H1 (cell line): ENCODE results near the gene SYT6. TPM values are rescaled to one million over a fixed set of nuclear protein-coding genes. Genes with fewer than 3 reads are reported as not detected.
A peak's percentile ranks its signal among the peaks of the same experiment; 100 is the strongest.

Experiments used
- CTCF ChIA-PET: fragments of 300-600 bp; sonication (Branson Sonifier 250); formaldehyde crosslinking; loops from one replicate; lab custom pipeline; 2021; ENCODE audit not compliant: partially characterized antibody; lab: Charles Lee
- POLR2A ChIA-PET: fragments of 300-600 bp; sonication (Branson Sonifier 250); formaldehyde crosslinking; loops from one replicate; lab custom pipeline; 2021; ENCODE audit warnings: inconsistent platforms; ENCODE audit not compliant: partially characterized antibody; lab: Charles Lee
- DNase-seq, 2 experiments: peaks; one replicate each; pipeline versions ENCODE4 v3.0.0 to v3.0.0-alpha.2; 2010 to 2022; ENCODE audit warnings: low spot score in 2 of 2, low read depth in 1 of 2, mixed read lengths in 1 of 2
- FAIRE-seq: peaks from 2 replicates; lab custom pipeline; 2011; peaks lifted over from hg19 to GRCh38; lab: Jason Lieb, UNC
- H2AFZ ChIP-seq: 2 replicates; pipeline ENCODE4 v1.8.1; 2012; ENCODE audit warnings: low read length, inconsistent platforms
- H2AK5ac ChIP-seq: 2 replicates; pipeline ENCODE4 v1.6.1; 2013; ENCODE audit warnings: low read depth, low read length
- H2BK120ac ChIP-seq: replicated peaks from 2 replicates; pipeline ENCODE3; 2013; ENCODE audit warnings: low read depth, low read length, inconsistent platforms
- H2BK12ac ChIP-seq: 2 replicates; pipeline ENCODE4 v1.6.1; 2013; ENCODE audit warnings: low read depth, low read length
- H2BK15ac ChIP-seq: 2 replicates; pipeline ENCODE4 v1.6.1; 2013; ENCODE audit warnings: low read length
- H2BK20ac ChIP-seq: 2 replicates; pipeline ENCODE4 v1.6.1; 2013; ENCODE audit warnings: low read length
- H2BK5ac ChIP-seq: 2 replicates; pipeline ENCODE4 v1.6.1; 2013; ENCODE audit warnings: low read depth, low read length
- H3K14ac ChIP-seq: 2 replicates; pipeline ENCODE4 v1.6.1; 2013; ENCODE audit warnings: inconsistent platforms; ENCODE audit not compliant: insufficient read length
- H3K18ac ChIP-seq: 2 replicates; pipeline ENCODE4 v1.6.1; 2013; ENCODE audit warnings: low read length; ENCODE audit errors: extremely low read depth
- H3K23ac ChIP-seq: 2 replicates; pipeline ENCODE4 v1.6.1; 2013; ENCODE audit warnings: inconsistent platforms; ENCODE audit not compliant: insufficient read length
- H3K23me2 ChIP-seq: 2 replicates; pipeline ENCODE4 v1.6.1; 2013; ENCODE audit warnings: low read depth, low read length
- H3K27ac ChIP-seq: 2 replicates; pipeline ENCODE4 v1.6.1; 2011; ENCODE audit warnings: low read depth, low read length, inconsistent platforms
- H3K27me3 ChIP-seq, 4 experiments: replicated peaks in 1 of 4; 1 replicate in 1 of 4; 2 replicates in 3 of 4; pipeline versions ENCODE4 v1.6.1 to v1.8.1; 2011 to 2013; ENCODE audit warnings: low read length in 3 of 4, mild to moderate bottlenecking in 3 of 4, inconsistent platforms in 2 of 4, mixed read lengths in 2 of 4, moderate library complexity in 1 of 4; ENCODE audit not compliant: control insufficient read depth in 3 of 4, insufficient read depth in 3 of 4; ENCODE audit errors: extremely low read depth in 1 of 4
- H3K36me3 ChIP-seq, 4 experiments: 2 replicates each; pipeline versions ENCODE4 v1.6.1 to v1.8.1; 2011 to 2013; ENCODE audit warnings: mild to moderate bottlenecking in 4 of 4, low read length in 3 of 4, moderate library complexity in 2 of 4, control low read depth in 1 of 4, inconsistent platforms in 1 of 4; ENCODE audit not compliant: insufficient read depth in 4 of 4, control insufficient read depth in 2 of 4
- H3K4ac ChIP-seq: replicated peaks from 2 replicates; pipeline ENCODE3; 2013; ENCODE audit warnings: low read length, low read depth, mixed read lengths, inconsistent platforms; ENCODE audit not compliant: insufficient read length
- H3K4me1 ChIP-seq, 4 experiments: replicated peaks in 1 of 4; 1 replicate in 1 of 4; 2 replicates in 3 of 4; pipeline versions ENCODE4 v1.6.1 to v1.8.1; 2011 to 2013; ENCODE audit warnings: low read length in 3 of 4, inconsistent platforms in 2 of 4, mixed read lengths in 1 of 4; ENCODE audit not compliant: insufficient read depth in 4 of 4, control insufficient read depth in 3 of 4
- H3K4me2 ChIP-seq, 2 experiments: 2 replicates each; pipeline versions ENCODE4 v1.6.1 to v1.8.1; 2011 to 2013; ENCODE audit warnings: low read depth in 2 of 2, low read length in 2 of 2, control low read depth in 1 of 2, inconsistent platforms in 1 of 2, mild to moderate bottlenecking in 1 of 2; ENCODE audit not compliant: insufficient read depth in 1 of 2
- H3K4me3 ChIP-seq, 4 experiments: fragments of 200-600, 300-600 bp in 1 of 4; sonication (generic), shearing (Covaris generic), sonication (Bioruptor Twin) in 1 of 4; 2 replicates each; pipeline versions ENCODE4 v1.5.1 to v1.8.1; 2011 to 2016; ENCODE audit warnings: low read length in 4 of 4, low read depth in 3 of 4, control low read depth in 2 of 4, inconsistent platforms in 2 of 4, mild to moderate bottlenecking in 2 of 4, mixed read lengths in 1 of 4, moderate library complexity in 1 of 4; ENCODE audit not compliant: insufficient read depth in 2 of 4; ENCODE audit errors: extremely low read depth in 1 of 4
- H3K56ac ChIP-seq: replicated peaks from 2 replicates; pipeline ENCODE3; 2013; ENCODE audit warnings: low read depth, mild to moderate bottlenecking, mixed read lengths, low read length, inconsistent platforms; ENCODE audit not compliant: insufficient read length
- H3K79me1 ChIP-seq: 2 replicates; pipeline ENCODE4 v1.6.1; 2013; ENCODE audit warnings: low read depth, low read length, control low read depth
- H3K79me2 ChIP-seq, 2 experiments: 2 replicates each; pipeline versions ENCODE4 v1.6.1 to v1.8.1; 2012 to 2013; ENCODE audit warnings: low read length in 2 of 2, mild to moderate bottlenecking in 2 of 2, inconsistent platforms in 1 of 2; ENCODE audit not compliant: insufficient read depth in 2 of 2, control insufficient read depth in 1 of 2
- H3K9ac ChIP-seq, 4 experiments: replicated peaks in 1 of 4; 1 replicate in 1 of 4; 2 replicates in 3 of 4; pipeline versions ENCODE4 v1.6.1 to v1.8.1; 2011 to 2013; ENCODE audit warnings: low read depth in 3 of 4, low read length in 3 of 4, control low read depth in 2 of 4, mild to moderate bottlenecking in 2 of 4, moderate library complexity in 2 of 4, inconsistent platforms in 1 of 4; ENCODE audit errors: extremely low read depth in 1 of 4
- H3K9me3 ChIP-seq, 2 experiments: 2 replicates each; pipeline versions ENCODE4 v1.6.1 to v1.8.1; 2012 to 2013; ENCODE audit warnings: mild to moderate bottlenecking in 2 of 2, moderate library complexity in 2 of 2, control low read depth in 1 of 2, inconsistent platforms in 1 of 2, low read depth in 1 of 2, low read length in 1 of 2, mixed read lengths in 1 of 2; ENCODE audit not compliant: insufficient read depth in 2 of 2
- H4K20me1 ChIP-seq, 2 experiments: replicated peaks in 1 of 2; 2 replicates each; pipeline versions ENCODE3 to v1.8.1; 2011 to 2013; ENCODE audit warnings: inconsistent platforms in 2 of 2, low read length in 2 of 2, mild to moderate bottlenecking in 1 of 2; ENCODE audit not compliant: insufficient read depth in 2 of 2, control insufficient read depth in 1 of 2
- H4K5ac ChIP-seq: 2 replicates; pipeline ENCODE4 v1.6.1; 2013; ENCODE audit warnings: low read length, low read depth, mixed read lengths, inconsistent platforms; ENCODE audit not compliant: insufficient read length
- H4K8ac ChIP-seq: 2 replicates; pipeline ENCODE4 v1.8.0; 2013; ENCODE audit warnings: mild to moderate bottlenecking, moderate library complexity, low read length, inconsistent platforms; ENCODE audit not compliant: insufficient read depth; ENCODE audit errors: extremely low read depth
- H4K91ac ChIP-seq: replicated peaks from 2 replicates; pipeline ENCODE3; 2013; ENCODE audit warnings: low read length, mixed read lengths, inconsistent platforms; ENCODE audit not compliant: insufficient read length
- CEBPB ChIP-seq: IDR thresholded peaks from 2 replicates; pipeline ENCODE4 v1.6.1; 2012; ENCODE audit warnings: low read depth, low read length
- EP300 ChIP-seq, 2 experiments: IDR thresholded peaks; 1 replicate in 1 of 2; 2 replicates in 1 of 2; pipeline ENCODE4 v1.6.1; 2011 to 2012; ENCODE audit warnings: low read depth in 2 of 2, low read length in 2 of 2, mild to moderate bottlenecking in 2 of 2, borderline replicate concordance in 1 of 2, inconsistent platforms in 1 of 2, moderate library complexity in 1 of 2
- GABPA ChIP-seq: IDR thresholded peaks from 2 replicates; pipeline ENCODE4 v1.6.1; 2011; ENCODE audit warnings: mild to moderate bottlenecking, low read length, moderate library complexity, borderline replicate concordance; ENCODE audit not compliant: insufficient read depth
- GTF2F1 ChIP-seq: IDR thresholded peaks from 2 replicates; pipeline ENCODE4 v1.6.1; 2012; ENCODE audit warnings: low read depth, low read length, improper control_type of control experiment, borderline replicate concordance
- JUND ChIP-seq: IDR thresholded peaks from 2 replicates; pipeline ENCODE4 v1.6.1; 2011; ENCODE audit warnings: mild to moderate bottlenecking, improper control_type of control experiment, low read length
- MAFK ChIP-seq: IDR thresholded peaks from 2 replicates; pipeline ENCODE4 v1.6.1; 2012; ENCODE audit warnings: low read depth, mild to moderate bottlenecking, improper control_type of control experiment, low read length
- NRF1 ChIP-seq: IDR thresholded peaks from 2 replicates; pipeline ENCODE4 v1.6.1; 2011; ENCODE audit warnings: mild to moderate bottlenecking, low read depth, low read length, improper control_type of control experiment
- POLR2A ChIP-seq, 2 experiments: IDR thresholded peaks; 1 replicate in 1 of 2; 2 replicates in 1 of 2; pipeline ENCODE4 v1.6.1; 2011; ENCODE audit warnings: low read depth in 2 of 2, low read length in 2 of 2, mild to moderate bottlenecking in 2 of 2; ENCODE audit errors: control extremely low read depth in 1 of 2
- POLR2AphosphoS5 ChIP-seq: IDR thresholded peaks from 2 replicates; pipeline ENCODE4 v1.6.1; 2011; ENCODE audit warnings: low read depth, low read length
- RNF2 ChIP-seq: fragments of 200-900, 300-1000 bp; sonication (generic); IDR thresholded peaks from 2 replicates; pipeline ENCODE4 v1.7.1; 2016; ENCODE audit warnings: borderline replicate concordance, low read depth, mild to moderate bottlenecking, antibody characterized with exemption, low read length; ENCODE audit not compliant: poor library complexity, severe bottlenecking; ENCODE audit errors: missing control alignments
- SP4 ChIP-seq: IDR thresholded peaks from 2 replicates; pipeline ENCODE4 v1.6.1; 2012; ENCODE audit warnings: low read length, inconsistent platforms
- ZNF274 ChIP-seq: IDR thresholded peaks from 2 replicates; pipeline ENCODE4 v1.7.0; 2012; ENCODE audit warnings: low read length, borderline replicate concordance; ENCODE audit errors: extremely low read depth
- WGBS, 2 experiments: shearing (Covaris generic) in 1 of 2; methylation state at CpG; one replicate each; pipeline versions ENCODE4 v1.1.6 to v1.1.7; 2013 to 2015; ENCODE audit warnings: low lambda C conversion rate in 2 of 2, mixed read lengths in 2 of 2, inconsistent platforms in 1 of 2, low coverage in 1 of 2, missing lambda C conversion rate in 1 of 2; ENCODE audit not compliant: insufficient replicate concordance in 2 of 2, insufficient coverage in 1 of 2, insufficient read length in 1 of 2; ENCODE audit errors: extremely low coverage in 1 of 2, missing lambda C conversion rate in 1 of 2; 5-methylcytosine and 5-hydroxymethylcytosine counted together
- polyA plus RNA-seq, 7 experiments: library from polyadenylated mRNA; depleted of rRNA in 3 of 7; stranded (reverse) in 5 of 7; unstranded in 2 of 7; fragments of >200 nt in 5 of 7; fragments of 200-250 nt in 2 of 7; gene quantifications; 1 replicate in 5 of 7; 2 replicates in 1 of 7; 4 replicates in 1 of 7; pipeline versions ENCODE4 v1.2.1 to v1.2.3, GENCODE V29; 2011 to 2013; ENCODE audit warnings: missing spikeins in 2 of 7, mixed read lengths in 2 of 7
- total RNA-seq: library from RNA; stranded (reverse); fragmentation: NEBNext Ultra II Directional; extraction: Animal tissue kit (Norgen Biotek cat#: 25700); gene quantifications from 2 replicates; pipeline ENCODE4 v1.2.1, GENCODE V29; 2021

The SYT6 gene
- total and polyA plus RNA-seq, 2 of the 8 experiments (the other 6 are each of a cell fraction or from before 2014, with no cell fraction given) = 33.7 to 83.5 TPM

DNA sequence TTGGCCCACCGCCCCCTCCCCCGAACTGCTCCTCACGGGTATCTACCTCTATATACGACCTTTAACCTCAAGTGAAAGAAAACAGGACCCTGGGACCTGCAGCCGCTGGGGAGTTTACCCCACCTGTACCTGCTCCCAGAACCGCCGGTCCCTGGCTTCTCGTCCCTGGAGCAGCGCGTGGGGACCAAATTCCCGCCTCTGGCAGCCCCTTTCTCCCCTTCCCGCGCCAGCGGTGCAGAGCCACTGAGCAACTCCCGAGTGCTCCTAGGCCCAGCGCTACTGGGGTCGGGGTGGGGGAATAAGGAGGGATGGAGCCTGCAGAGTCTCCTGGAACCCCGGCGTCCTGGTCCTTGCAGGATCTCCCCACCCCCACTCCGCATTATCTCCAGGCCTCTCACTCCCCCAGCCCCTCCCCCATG is 1.6 kb downstream of the SYT6 start:
- no peak overlapping the region for H3K27ac ChIP-seq
- CTCF ChIA-PET = interaction anchor here (0.9 to 2.0 kb wide), 8 partner anchors 13 to 195 kb away, joined by 3 to 9 read pairs (median 4); no protein-coding TSS in a partner anchor
- POLR2A ChIA-PET = interaction anchor here (0.8 to 2.2 kb wide), 6 partner anchors 14 to 173 kb away, joined by 3 to 6 read pairs (median 4); partner anchors contain the start of gene OLFML3
- TF ChIP-seq CEBPB (no peak), GABPA (no peak), GTF2F1 (no peak), POLR2A (IDR thresholded peaks at IDR 0.05; ENCODE audit: control extremely low read depth in 1 of 2, low read depth in 2 of 2, low read length in 2 of 2) (0 out of 3 replicates have a peak, but pooled peaks of 1 of the 2 experiments have one; percentile 4), EP300 (IDR thresholded peaks at IDR 0.05; ENCODE audit: borderline replicate concordance in 1 of 2, low read depth in 2 of 2, low read length in 2 of 2) (no peak), JUND (no peak), NRF1 (no peak), SP4 (no peak), POLR2AphosphoS5 (no peak), MAFK (no peak), RNF2 (no peak), ZNF274 (no peak)

More for the DNA sequence above, 1.6 kb downstream of the SYT6 start:
- DNase-seq = peak in 1 of 2 experiments; percentile 65
- peak overlapping the region; percentile 87 to 100 for H3K4me2 ChIP-seq
- peaks cover 24% of the 10 kb centered on the region for H3K79me1 ChIP-seq
- H2BK12ac ChIP-seq = 0 out of 2 replicates have a peak overlapping the region, but pooled peaks have one; percentile 88
- no peak for FAIRE-seq
- 0 out of 2 replicates have a peak overlapping the region, but pooled peaks have one; percentile 67 for H2BK15ac ChIP-seq
- peak overlapping the region; percentile 88; the same call in 1 of the 2 replicates for H4K8ac ChIP-seq
- H3K4me3 ChIP-seq = peak overlapping the region; percentile 79 to 85 (median 82)
- peak overlapping the region in 3 of 4 experiments; percentile 75 to 81 (median 80); a peak in 5 of 7 replicates for H3K9ac ChIP-seq
- peaks cover 11 to 44% (median 23%) of the 10 kb centered on the region in 4 experiments for H3K4me1 ChIP-seq
- peak overlapping the region; percentile 32 for H3K4ac ChIP-seq
- H3K14ac ChIP-seq = no peak overlapping the region
- H4K91ac ChIP-seq = peak overlapping the region; percentile 20
- no peaks in the 10 kb centered on the region for H3K9me3 ChIP-seq
- 5% methylated on average over 10 of the region's 20 CpGs; no CpG with 5 or more reads in 1 of the 2 experiments for WGBS, 2 experiments
- no peak overlapping the region for H2BK120ac ChIP-seq
- peaks cover 2 to 39% (median 9%) of the 10 kb centered on the region in 4 experiments; a peak in 6 of 8 replicates for H3K36me3 ChIP-seq
- peak overlapping the region; percentile 64; the same call in 1 of the 2 replicates for H2BK5ac ChIP-seq
- H3K18ac ChIP-seq = peak overlapping the region; percentile 98; the same call in 1 of the 2 replicates
- no peak overlapping the region for H2AFZ ChIP-seq
- H3K23ac ChIP-seq = no peak overlapping the region
- H2BK20ac ChIP-seq = 0 out of 2 replicates have a peak overlapping the region, but pooled peaks have one; percentile 56
- peaks cover 35 to 62% of the 10 kb centered on the region in 2 experiments for H3K79me2 ChIP-seq
- H2AK5ac ChIP-seq = no peak overlapping the region
- peaks cover 0 to 22% (median 20%) of the 10 kb centered on the region in 4 experiments; a peak in 6 of 7 replicates for H3K27me3 ChIP-seq
- H4K5ac ChIP-seq = peak overlapping the region; percentile 38
- peaks cover 22% of the 10 kb centered on the region for H3K23me2 ChIP-seq
- H4K20me1 ChIP-seq = peaks cover 11 to 18% of the 10 kb centered on the region in 2 experiments
- H3K56ac ChIP-seq = peak overlapping the region; percentile 13
